SIG-M5 treated with dmso at 0.1 percent for 504 hours (cell line): Measurements from ENCODE around the gene TBL1XR1.
"Not testable (repeated sequence)": the region's sequence is repeated elsewhere in the genome, so short reads cannot be mapped to it uniquely, and the experiment has no call there.

ENCODE experiments used
- DNase-seq: peaks from one replicate; lab custom pipeline; 2025; ENCODE audit not compliant: unreplicated experiment; lab: John Stamatoyannopoulos, UW

The TBL1XR1 gene

GRCh38 chr3:177144922-177145321, 52.4 kb downstream of the TBL1XR1 start:
- DNase-seq, result peak; percentile 18

GRCh38 chr3:177141899-177142646, 55.2 kb downstream of the TBL1XR1 start:
- DNase-seq, result no peak

GRCh38 chr3:177141471-177141870, 55.8 kb downstream of the TBL1XR1 start:
- no peak for DNase-seq

- not testable (repeated sequence) for DNase-seq
These were observed 58.1 kb downstream of the TBL1XR1 start for GRCh38 chr3:177139220-177139619.

GRCh38 chr3:177137774-177138705, 59.2 kb downstream of the TBL1XR1 start:
- no peak for DNase-seq

- DNase-seq, result no peak
These were observed 60.5 kb downstream of the TBL1XR1 start for GRCh38 chr3:177136741-177137140.

GRCh38 chr3:177135841-177136492, 61.3 kb downstream of the TBL1XR1 start:
- DNase-seq, result no peak

- no peak for DNase-seq
These were observed 62.5 kb downstream of the TBL1XR1 start for GRCh38 chr3:177134816-177135210.

- no peak for DNase-seq
These were observed 63.1 kb downstream of the TBL1XR1 start for GRCh38 chr3:177133860-177134815.

- no peak for DNase-seq
These were observed 65.2 kb downstream of the TBL1XR1 start for GRCh38 chr3:177131927-177132636.

- no peak for DNase-seq
These were observed 70.3 kb downstream of the TBL1XR1 start for GRCh38 chr3:177127008-177127407.

GRCh38 chr3:177126015-177126773, 71.1 kb downstream of the TBL1XR1 start:
- no peak for DNase-seq

GRCh38 chr3:177124882-177125281, 72.4 kb downstream of the TBL1XR1 start:
- DNase-seq, result no peak

GRCh38 chr3:177123822-177124221, 73.5 kb downstream of the TBL1XR1 start:
- DNase-seq, result no peak

- DNase-seq, result no peak
These were observed 75.0 kb downstream of the TBL1XR1 start for GRCh38 chr3:177122183-177122856.

GRCh38 chr3:177119829-177120228, 77.5 kb downstream of the TBL1XR1 start:
- DNase-seq, result no peak

- no peak for DNase-seq
These were observed 83.0 kb downstream of the TBL1XR1 start for GRCh38 chr3:177114253-177114652.

- no peak for DNase-seq
These were observed 85.7 kb downstream of the TBL1XR1 start for GRCh38 chr3:177111541-177111949.
